Measurements from ENCODE around the gene KRTAP5-4.
"Not testable (repeated sequence)": the region's sequence is repeated elsewhere in the genome, so short reads cannot be mapped to it uniquely, and the experiment has no call there.

KRTAP5-4 gene

DNA sequence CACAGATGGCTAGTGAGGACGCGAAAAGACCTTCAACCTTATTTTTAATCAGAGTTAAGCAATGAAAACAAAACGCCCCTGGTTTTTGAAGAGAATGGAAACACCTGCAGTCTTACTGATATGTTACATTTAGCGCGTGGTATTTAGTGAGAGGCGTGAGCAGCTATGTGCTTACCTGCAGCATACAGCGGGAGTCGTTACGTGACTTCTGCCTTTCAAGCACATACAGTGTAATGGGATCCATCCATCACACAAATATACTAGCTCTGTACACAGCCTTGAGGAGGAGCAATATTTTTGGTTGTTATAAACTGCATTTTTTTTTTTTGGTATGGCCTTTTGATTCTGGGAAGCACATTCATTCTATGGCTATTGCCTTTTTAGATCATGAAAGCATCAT, 29.3 kb downstream of the KRTAP5-4 start:
- DNase-seq (ENCODE audit: low spot score in 2 of 2) (no peak), ATAC-seq (ENCODE audit: low read depth) (no peak)
- H3K4me3 Mint-ChIP-seq = no peak overlapping the region
- H3K27me3 Mint-ChIP-seq = peaks cover 8% of the 10 kb centered on the region
- H3K9me3 Mint-ChIP-seq = peaks cover 7% of the 10 kb centered on the region
- H3K27ac Mint-ChIP-seq = no peak overlapping the region
- H3K36me3 Mint-ChIP-seq = peaks cover 10% of the 10 kb centered on the region
- H3K4me1 Mint-ChIP-seq = peaks cover 23% of the 10 kb centered on the region

GRCh38 chr11:1589996-1590395, 31.9 kb downstream of the KRTAP5-4 start:
- H3K4me3 Mint-ChIP-seq = peak overlapping the region; percentile 43
- H3K36me3 Mint-ChIP-seq = peaks cover 5% of the 10 kb centered on the region
- DNase-seq (ENCODE audit: low spot score in 2 of 2) (no peak), ATAC-seq (ENCODE audit: low read depth) (no peak)
- H3K4me1 Mint-ChIP-seq = peaks cover 23% of the 10 kb centered on the region
- H3K27ac Mint-ChIP-seq = no peak overlapping the region
- H3K27me3 Mint-ChIP-seq = peaks cover 3% of the 10 kb centered on the region
- H3K9me3 Mint-ChIP-seq = peaks cover 7% of the 10 kb centered on the region

DNA sequence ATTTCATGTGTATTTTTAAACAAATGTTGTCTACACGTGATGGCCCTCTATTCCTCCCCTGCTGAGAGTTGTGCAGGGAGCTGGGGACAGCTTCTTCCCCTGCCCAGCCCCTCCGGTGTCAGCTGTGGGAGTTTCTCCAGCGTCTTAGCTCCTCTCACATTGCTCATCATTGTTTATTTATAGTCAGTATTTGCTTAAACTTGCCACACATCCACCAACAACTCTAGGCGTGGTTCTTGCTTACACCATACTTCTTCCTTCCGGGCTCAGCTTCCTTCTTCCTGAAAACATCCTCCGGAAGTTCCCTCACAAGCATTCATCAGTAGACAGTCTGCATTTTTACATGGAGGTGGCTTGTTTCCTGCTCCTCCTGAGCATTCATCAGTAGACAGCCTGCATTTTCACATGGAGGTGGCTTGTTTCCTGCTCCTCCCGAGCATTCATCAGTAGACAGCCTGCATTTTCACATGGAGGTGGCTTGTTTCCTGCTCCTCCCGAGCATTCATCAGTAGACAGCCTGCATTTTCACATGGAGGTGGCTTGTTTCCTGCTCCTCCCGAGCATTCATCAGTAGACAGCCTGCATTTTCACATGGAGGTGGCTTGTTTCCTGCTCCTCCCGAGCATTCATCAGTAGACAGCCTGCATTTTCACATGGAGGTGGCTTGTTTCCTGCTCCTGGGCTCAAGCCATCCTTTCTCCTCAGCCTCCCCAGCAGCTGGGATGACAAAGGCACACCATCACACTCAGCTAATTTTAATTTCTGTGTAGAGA, 32.6 kb downstream of the KRTAP5-4 start:
- Mint-ChIP-seq H3K27ac (peak overlapping the region; percentile 91), H3K4me3 (peak overlapping the region; percentile 80), H3K4me1 (peaks cover 23% of the 10 kb centered on the region)
- H3K36me3 Mint-ChIP-seq; DNase-seq (ENCODE audit: low spot score in 2 of 2); H3K9me3 Mint-ChIP-seq; H3K27me3 Mint-ChIP-seq: not testable (repeated sequence)
- peak; percentile 94 for ATAC-seq (ENCODE audit: low read depth)

DNA sequence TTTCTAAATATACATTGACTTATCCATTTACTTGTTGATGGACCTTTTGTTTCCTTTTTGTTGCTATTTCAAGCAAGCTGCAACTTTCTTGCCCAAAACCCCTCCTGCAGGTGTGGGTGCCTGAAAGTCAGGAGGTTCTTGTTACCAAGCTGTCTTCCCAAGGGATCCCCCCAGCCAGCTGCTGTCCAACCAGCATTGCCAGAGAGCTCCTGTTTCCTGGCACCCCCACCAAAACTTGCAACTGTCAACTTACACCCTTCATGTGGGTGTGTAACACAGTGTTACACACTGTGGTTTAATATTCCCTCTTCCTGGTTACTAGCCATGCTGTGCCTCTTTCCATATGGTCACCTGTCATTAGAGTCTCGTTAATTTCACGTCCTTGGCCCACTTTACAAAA, 35.2 kb downstream of the KRTAP5-4 start:
- DNase-seq (ENCODE audit: low spot score in 2 of 2) = no peak
- peaks cover 7% of the 10 kb centered on the region for H3K9me3 Mint-ChIP-seq
- H3K27ac Mint-ChIP-seq = no peak overlapping the region
- peaks cover 5% of the 10 kb centered on the region for H3K36me3 Mint-ChIP-seq
- peaks cover 31% of the 10 kb centered on the region for H3K4me1 Mint-ChIP-seq
- peak overlapping the region; percentile 16 for H3K4me3 Mint-ChIP-seq
- no peak for ATAC-seq (ENCODE audit: low read depth)
- H3K27me3 Mint-ChIP-seq = peaks cover 3% of the 10 kb centered on the region

DNA sequence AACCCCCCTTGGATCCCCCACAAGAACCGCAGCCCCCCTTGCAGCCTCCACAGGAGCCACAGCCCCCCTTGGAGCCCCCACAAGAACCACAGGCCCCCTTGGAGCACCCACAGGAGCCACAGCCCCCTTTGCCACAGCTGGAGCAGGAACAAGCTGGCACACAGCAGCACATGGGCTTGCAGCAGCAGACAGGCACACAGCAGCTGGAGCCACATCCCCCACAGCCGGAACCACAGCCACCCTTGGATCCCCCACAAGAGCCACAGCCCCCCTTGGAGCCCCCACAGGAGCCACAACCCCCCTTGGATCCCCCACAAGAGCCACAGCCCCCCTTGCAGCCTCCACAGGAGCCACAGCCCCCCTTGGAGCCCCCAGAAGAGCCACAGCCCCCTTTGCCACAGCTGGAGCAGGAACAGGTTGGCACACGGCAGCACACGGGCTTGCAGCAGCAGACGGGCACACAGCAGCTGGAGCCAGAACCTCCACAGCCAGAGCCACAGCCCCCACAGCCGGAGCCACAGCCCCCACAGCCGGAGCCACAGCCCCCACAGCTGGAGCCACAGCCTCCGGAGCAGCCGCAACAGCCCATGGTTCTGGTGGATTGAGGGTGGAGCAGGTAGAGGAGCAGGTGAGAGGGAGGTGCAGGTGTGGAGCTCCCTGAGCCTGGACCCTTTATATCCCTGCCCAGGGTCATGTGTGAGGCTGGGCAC, 37.1 kb downstream of the KRTAP5-4 start, which contains the start of gene KRTAP5-1:
TSS of gene KRTAP5-1 (minus strand) at position 623 of the 710 bp plus-strand sequence. CDS start at position 589, 34 bp downstream.
- H3K36me3 Mint-ChIP-seq; H3K27ac Mint-ChIP-seq; ATAC-seq (ENCODE audit: low read depth); H3K27me3 Mint-ChIP-seq; DNase-seq (ENCODE audit: low spot score in 2 of 2); H3K9me3 Mint-ChIP-seq: not testable (repeated sequence)
- H3K4me3 Mint-ChIP-seq = peak within 1 kb of the TSS; percentile 55
- peaks cover 29% of the 10 kb centered on the region for H3K4me1 Mint-ChIP-seq

- H3K9me3 Mint-ChIP-seq; ATAC-seq (ENCODE audit: low read depth); H3K4me3 Mint-ChIP-seq; H3K27me3 Mint-ChIP-seq; DNase-seq (ENCODE audit: low spot score in 2 of 2); H3K27ac Mint-ChIP-seq; H3K36me3 Mint-ChIP-seq: not testable (repeated sequence)
- H3K4me1 Mint-ChIP-seq = peaks cover 23% of the 10 kb centered on the region
These were observed 39.0 kb downstream of the KRTAP5-4 start for GRCh38 chr11:1582909-1583308.

DNA sequence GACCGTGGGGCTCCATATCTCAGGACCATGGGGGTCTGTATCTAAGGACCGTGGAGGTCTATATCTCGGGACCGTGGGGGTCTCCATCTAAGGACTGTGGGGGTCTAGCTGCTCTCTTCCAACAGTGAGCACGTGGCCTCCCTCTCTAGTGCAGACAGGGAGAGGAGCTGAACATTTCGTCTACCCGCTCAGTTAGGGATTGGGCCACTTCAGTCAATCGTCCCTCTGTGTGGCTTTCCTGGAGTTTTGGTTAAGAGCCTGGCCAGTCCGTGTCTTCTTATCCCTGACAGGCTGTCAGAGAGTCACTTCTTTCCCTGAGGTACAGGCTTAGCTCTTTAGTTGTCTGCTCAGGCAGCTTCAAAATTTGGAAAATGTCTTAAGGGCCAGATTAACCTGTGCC, 40.0 kb downstream of the KRTAP5-4 start:
- Mint-ChIP-seq H3K27me3 (peaks cover 3% of the 10 kb centered on the region), H3K4me1 (peaks cover 23% of the 10 kb centered on the region), H3K9me3 (peaks cover 4% of the 10 kb centered on the region), H3K4me3 (no peak overlapping the region), H3K27ac (no peak overlapping the region), H3K36me3 (peaks cover 7% of the 10 kb centered on the region)
- no peak for ATAC-seq (ENCODE audit: low read depth)
- DNase-seq (ENCODE audit: low spot score in 2 of 2) = no peak

DNA sequence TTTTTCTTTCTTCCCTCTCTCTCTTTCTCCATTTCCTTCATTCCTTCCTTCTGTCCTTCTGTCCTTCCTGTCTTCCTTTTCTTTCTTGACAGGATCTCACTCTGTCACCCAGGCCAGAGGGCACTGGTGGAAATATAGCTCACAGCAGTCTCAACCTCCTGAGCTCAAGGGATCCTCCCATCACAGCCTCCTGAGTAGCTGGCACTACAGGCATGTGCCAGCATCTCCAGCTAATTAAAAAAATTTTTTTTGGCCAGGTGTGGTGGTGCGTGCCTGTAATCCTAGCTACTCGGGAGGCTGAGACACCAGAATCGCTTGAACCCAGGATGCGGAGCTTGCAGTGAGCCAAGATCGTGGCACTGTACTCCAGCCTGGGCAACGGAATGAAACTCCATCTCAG, 45.1 kb downstream of the KRTAP5-4 start:
- peaks cover 4% of the 10 kb centered on the region for H3K9me3 Mint-ChIP-seq
- peaks cover 13% of the 10 kb centered on the region for H3K4me1 Mint-ChIP-seq
- H3K36me3 Mint-ChIP-seq = peaks cover 7% of the 10 kb centered on the region
- peaks cover 7% of the 10 kb centered on the region for H3K27me3 Mint-ChIP-seq
- no peak overlapping the region for H3K4me3 Mint-ChIP-seq
- no peak for ATAC-seq (ENCODE audit: low read depth)
- no peak overlapping the region for H3K27ac Mint-ChIP-seq
- no peak for DNase-seq (ENCODE audit: low spot score in 2 of 2)

DNA sequence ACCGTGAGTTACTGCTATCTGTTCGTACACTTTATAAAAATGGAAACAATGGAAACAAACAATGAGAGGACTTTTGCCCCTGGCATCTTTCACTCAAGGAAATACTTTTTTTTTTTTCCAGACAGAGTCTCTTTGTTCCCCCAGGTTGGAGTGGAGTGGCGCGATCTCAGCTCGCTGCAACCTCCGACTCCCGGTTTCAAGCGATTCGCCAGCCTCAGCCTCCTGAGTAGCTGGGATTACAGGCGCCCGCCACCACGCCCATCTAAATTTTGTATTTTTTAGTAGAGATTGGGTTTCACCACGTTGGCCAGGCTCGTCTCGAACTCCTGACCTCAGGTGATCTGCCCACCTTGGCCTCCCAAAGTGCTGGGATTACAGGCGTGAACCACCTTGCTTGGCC, 46.2 kb downstream of the KRTAP5-4 start:
- not testable (repeated sequence) for H3K27ac Mint-ChIP-seq; DNase-seq (ENCODE audit: low spot score in 2 of 2); H3K9me3 Mint-ChIP-seq; ATAC-seq (ENCODE audit: low read depth); H3K27me3 Mint-ChIP-seq; H3K36me3 Mint-ChIP-seq
- H3K4me1 Mint-ChIP-seq = peaks cover 10% of the 10 kb centered on the region
- peak overlapping the region; percentile 54 for H3K4me3 Mint-ChIP-seq

- H3K27me3 Mint-ChIP-seq = peaks cover 7% of the 10 kb centered on the region
- H3K4me3 Mint-ChIP-seq = peak overlapping the region; percentile 54
- H3K4me1 Mint-ChIP-seq = peaks cover 10% of the 10 kb centered on the region
- DNase-seq (ENCODE audit: low spot score in 2 of 2) (no peak), ATAC-seq (ENCODE audit: low read depth) (no peak)
- H3K36me3 Mint-ChIP-seq = peaks cover 6% of the 10 kb centered on the region
- H3K9me3 Mint-ChIP-seq = peaks cover 4% of the 10 kb centered on the region
- H3K27ac Mint-ChIP-seq = no peak overlapping the region
These were observed 47.0 kb downstream of the KRTAP5-4 start for GRCh38 chr11:1574933-1575242.

GRCh38 chr11:1574238-1574932, 47.6 kb downstream of the KRTAP5-4 start:
- Mint-ChIP-seq H3K36me3 (peaks cover 6% of the 10 kb centered on the region), H3K27ac (peak overlapping the region; percentile 96), H3K27me3 (peaks cover 7% of the 10 kb centered on the region), H3K4me1 (peaks cover 13% of the 10 kb centered on the region), H3K4me3 (peak overlapping the region; percentile 93), H3K9me3 (peaks cover 4% of the 10 kb centered on the region)
- peak; percentile 68 for ATAC-seq (ENCODE audit: low read depth)
- peak; percentile 81 to 84 for DNase-seq (ENCODE audit: low spot score in 2 of 2)

DNA sequence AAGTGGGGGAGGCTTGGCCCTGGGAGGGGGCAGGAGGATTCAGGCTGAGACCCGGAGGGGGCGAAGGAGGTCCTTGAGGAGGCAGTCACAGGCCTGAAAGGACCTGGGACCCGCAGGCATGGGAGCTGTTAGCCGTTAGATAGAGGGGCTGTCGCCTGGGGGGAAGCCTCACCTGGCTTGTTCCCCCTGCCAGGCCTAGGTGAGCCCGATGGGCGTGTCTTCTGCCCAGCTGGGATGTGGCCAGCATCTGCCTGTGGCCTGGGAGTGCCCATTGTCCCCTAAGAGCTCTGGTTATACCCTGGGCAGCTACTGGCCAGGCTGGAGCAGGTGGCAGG, 48.1 kb downstream of the KRTAP5-4 start:
- Mint-ChIP-seq H3K36me3 (peaks cover 4% of the 10 kb centered on the region), H3K4me3 (peak overlapping the region; percentile 93), H3K27me3 (peaks cover 9% of the 10 kb centered on the region), H3K4me1 (peaks cover 16% of the 10 kb centered on the region), H3K27ac (peak overlapping the region; percentile 96), H3K9me3 (peaks cover 3% of the 10 kb centered on the region)
- ATAC-seq (ENCODE audit: low read depth) = peak; percentile 6
- DNase-seq (ENCODE audit: low spot score in 2 of 2) = peak in 1 of 2 donors; percentile 77

GRCh38 chr11:1573077-1573902, 48.6 kb downstream of the KRTAP5-4 start:
- Mint-ChIP-seq H3K4me1 (peaks cover 18% of the 10 kb centered on the region), H3K27me3 (peaks cover 8% of the 10 kb centered on the region), H3K27ac (peak overlapping the region; percentile 96), H3K9me3 (peaks cover 3% of the 10 kb centered on the region), H3K36me3 (peaks cover 3% of the 10 kb centered on the region), H3K4me3 (peak overlapping the region; percentile 93)
- ATAC-seq (ENCODE audit: low read depth) (peak; percentile 3), DNase-seq (ENCODE audit: low spot score in 2 of 2) (peak in 1 of 2 donors; percentile 61)

Data from memory B cell (primary cell).